Effector memory CD4-positive, alpha-beta T cell (primary cell): ENCODE results near the gene TIGD7.
"Not testable (repeated sequence)": the region's sequence is repeated elsewhere in the genome, so short reads cannot be mapped to it uniquely, and the experiment has no call there.

Source experiments
- DNase-seq, 3 donors: peaks; one replicate each; pipeline ENCODE4 v3.0.0-alpha.2; 2020
- H3K27ac ChIP-seq: 2 replicates; pipeline ENCODE4 v1.7.0; 2013; ENCODE audit warnings: mild to moderate bottlenecking, low read length, moderate library complexity; ENCODE audit not compliant: insufficient read depth, poor library complexity, severe bottlenecking
- H3K27me3 ChIP-seq: replicated peaks from 2 replicates; pipeline ENCODE4 v1.7.0; 2013; ENCODE audit warnings: mild to moderate bottlenecking, low read length; ENCODE audit not compliant: insufficient read depth, control insufficient read depth, poor library complexity, severe bottlenecking
- H3K36me3 ChIP-seq: 2 replicates; pipeline ENCODE4 v1.7.0; 2013; ENCODE audit warnings: mild to moderate bottlenecking, low read length, moderate library complexity; ENCODE audit not compliant: control insufficient read depth, insufficient read depth
- H3K4me1 ChIP-seq: 2 replicates; pipeline ENCODE4 v1.7.0; 2013; ENCODE audit warnings: low read length, mild to moderate bottlenecking; ENCODE audit not compliant: control insufficient read depth, insufficient read depth, poor library complexity, severe bottlenecking
- H3K4me3 ChIP-seq: 2 replicates; pipeline ENCODE4 v1.7.0; 2013; ENCODE audit warnings: low read length, low read depth, mild to moderate bottlenecking; ENCODE audit not compliant: insufficient read depth, poor library complexity, severe bottlenecking
- H3K9me3 ChIP-seq: 2 replicates; pipeline ENCODE4 v1.7.0; 2013; ENCODE audit warnings: mild to moderate bottlenecking, low read length, moderate library complexity; ENCODE audit not compliant: control insufficient read depth

TIGD7 gene

DNA sequence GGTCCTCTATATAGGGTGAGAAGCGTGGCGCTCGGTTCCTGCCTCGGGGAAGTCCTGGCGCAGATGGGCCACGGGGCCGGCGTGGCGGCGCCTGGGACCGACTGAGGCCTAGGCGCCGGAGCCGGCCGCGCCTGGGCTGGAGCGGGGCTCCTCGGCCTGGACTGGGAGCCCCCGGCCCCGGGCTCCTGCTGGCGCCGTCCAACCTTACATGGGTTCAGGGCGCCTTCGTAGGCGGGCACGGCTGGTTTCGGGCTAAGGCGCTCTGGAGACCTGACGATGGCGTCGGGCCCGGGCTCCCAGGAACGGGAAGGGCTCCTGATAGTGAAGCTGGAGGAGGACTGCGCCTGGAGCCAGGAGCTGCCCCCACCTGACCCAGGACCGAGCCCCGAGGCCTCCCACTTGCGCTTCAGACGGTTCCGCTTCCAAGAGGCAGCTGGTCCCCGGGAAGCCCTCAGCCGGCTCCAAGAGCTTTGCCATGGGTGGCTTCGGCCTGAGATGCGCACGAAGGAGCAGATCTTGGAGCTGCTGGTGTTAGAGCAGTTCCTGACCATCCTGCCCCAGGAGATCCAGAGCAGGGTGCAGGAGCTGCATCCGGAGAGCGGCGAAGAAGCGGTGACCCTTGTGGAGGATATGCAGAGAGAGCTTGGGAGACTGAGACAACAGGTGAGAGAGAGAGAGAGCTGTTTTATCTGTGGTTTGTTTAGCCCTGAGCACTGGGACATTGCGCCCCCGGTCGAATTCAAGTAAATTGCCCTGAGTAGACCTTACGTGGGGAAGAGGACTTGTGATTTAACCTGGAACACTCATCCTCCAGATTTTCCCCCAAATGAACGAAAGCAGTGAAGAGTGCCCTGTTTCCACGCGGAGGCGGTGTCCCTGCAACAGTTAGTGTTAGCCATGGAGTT lies 21.4 kb downstream of the TIGD7 start:
- Histone ChIP-seq H3K27ac (peak overlapping the region; percentile 88), H3K9me3 (peaks cover under 1% of the 10 kb centered on the region), H3K27me3 (no peaks in the 10 kb centered on the region), H3K4me1 (peaks cover 20% of the 10 kb centered on the region), H3K36me3 (peaks cover 28% of the 10 kb centered on the region), H3K4me3 (peak overlapping the region; percentile 85)
- DNase-seq: no peak

DNA sequence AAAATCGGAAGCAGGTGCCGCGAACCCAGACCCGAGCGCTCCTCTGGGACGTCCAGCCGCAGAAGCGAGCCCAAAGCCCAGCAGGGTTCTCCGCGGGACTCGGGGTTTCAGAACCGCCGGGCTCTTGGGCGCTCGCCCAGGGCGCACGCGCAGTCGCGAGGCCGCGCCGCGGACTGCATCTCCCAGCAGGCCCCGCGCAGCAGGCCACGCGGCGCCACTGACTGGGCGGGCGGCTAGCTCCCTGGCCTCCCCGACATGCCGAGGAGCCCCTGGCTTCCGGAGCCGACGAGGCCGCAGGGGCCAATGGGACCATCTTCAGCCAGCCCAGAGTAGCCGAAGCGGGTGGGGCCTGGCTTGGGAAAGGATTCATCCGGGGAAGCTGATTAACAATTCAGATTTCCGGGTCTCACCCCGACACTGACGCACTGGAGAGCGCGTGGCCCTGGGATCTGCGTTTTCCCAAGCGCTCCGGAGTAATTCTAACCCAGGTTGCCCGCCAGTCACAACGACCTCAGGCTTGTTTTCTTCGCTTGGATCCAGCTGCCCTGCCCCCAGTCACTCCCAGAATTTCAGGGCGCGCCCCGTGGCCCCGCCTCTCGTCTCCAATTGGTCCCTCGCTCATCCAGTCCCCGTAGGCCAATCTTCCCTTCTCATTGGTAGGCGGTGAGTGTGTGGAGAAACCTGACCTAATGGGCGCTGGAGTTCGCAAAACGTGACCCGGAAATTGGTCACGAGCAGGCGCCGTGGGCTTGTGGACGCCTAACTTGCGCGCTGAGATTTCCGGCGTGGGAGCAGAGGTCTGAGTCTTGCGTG lies 22.3 kb downstream of the TIGD7 start, which contains the start of gene ZNF263:
Gene ZNF263, plus strand, starts transcription at position 762 of the 813 bp plus-strand sequence. CDS start 328 bp downstream, outside the sequence.
- peak within 1 kb of the TSS; percentile 85 for H3K4me3 ChIP-seq

DNA sequence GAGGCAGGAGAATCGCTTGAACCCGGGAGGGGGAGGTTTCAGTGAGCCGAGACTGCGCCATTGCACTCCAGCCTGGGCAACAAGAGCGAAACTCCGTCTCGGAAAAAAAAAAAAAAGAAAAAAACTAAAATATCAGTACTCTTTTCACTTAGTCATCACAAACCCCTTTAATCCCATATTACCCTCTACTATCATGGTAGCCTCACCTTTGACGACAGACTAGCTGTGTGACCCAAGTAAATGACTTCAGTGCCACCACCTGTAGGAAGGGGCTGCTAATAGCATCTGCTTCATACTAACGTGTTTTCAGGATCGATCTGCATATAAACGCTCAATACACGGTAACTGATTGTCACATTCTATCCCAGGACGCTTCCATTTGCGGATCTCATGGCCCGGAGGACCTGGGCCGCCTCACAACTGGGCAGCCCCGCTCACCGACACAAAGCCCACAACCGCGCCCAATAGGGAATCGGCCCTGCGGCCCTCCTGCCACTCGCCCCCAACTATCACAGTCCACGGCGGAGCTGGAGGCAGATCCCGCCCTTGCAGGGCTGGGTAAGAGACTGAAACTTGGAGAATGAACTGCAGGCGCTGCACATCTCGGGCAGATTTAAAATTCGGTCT lies 23.0 kb downstream of the TIGD7 start:
- Histone ChIP-seq H3K4me1 (peaks cover 20% of the 10 kb centered on the region), H3K27me3 (no peaks in the 10 kb centered on the region), H3K9me3 (no peaks in the 10 kb centered on the region), H3K36me3 (peaks cover 17% of the 10 kb centered on the region), H3K4me3 (peak overlapping the region; percentile 85), H3K27ac (peak overlapping the region; percentile 88)
- DNase-seq: no peak

More for the DNA sequence above, 22.3 kb downstream of the TIGD7 start, which contains the start of gene ZNF263:
- Histone ChIP-seq H3K4me1 (peaks cover 20% of the 10 kb centered on the region), H3K9me3 (no peaks in the 10 kb centered on the region), H3K36me3 (peaks cover 21% of the 10 kb centered on the region), H3K27ac (peak within 1 kb of the TSS; percentile 88), H3K27me3 (no peaks in the 10 kb centered on the region)
- DNase-seq: peak; percentile 83 to 89 (median 86)

DNA sequence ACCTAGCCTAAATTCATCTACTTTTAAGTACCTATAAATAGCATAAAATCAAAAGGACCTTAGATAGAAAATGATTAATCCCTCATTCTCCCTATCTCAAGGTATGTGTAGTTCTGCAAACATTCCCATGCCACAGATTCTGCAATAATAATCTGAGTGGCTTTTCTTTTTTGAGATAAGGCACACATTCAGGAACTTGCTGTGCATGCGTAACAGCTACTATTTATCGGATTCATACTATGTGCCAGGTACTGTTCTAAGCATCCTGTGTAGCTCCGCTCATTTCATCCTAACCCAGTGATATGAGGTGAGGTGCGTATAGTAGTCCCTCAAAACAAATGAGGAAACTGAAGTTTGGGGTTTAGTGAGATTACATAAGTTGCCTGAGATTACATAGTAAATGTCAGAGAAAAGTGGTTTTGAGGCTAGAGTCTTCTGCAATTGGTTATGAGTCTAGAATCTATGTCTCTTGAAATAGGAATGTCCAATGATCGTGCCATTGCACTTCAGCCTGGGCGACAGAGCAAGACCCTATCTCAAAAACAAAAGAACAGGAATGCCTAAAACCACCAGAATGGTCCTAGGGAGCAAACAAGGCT lies 23.9 kb downstream of the TIGD7 start:
- H3K27ac ChIP-seq: no peak overlapping the region
- peaks cover 10% of the 10 kb centered on the region for H3K36me3 ChIP-seq
- no peak overlapping the region for H3K4me3 ChIP-seq
- peaks cover 20% of the 10 kb centered on the region for H3K4me1 ChIP-seq
- no peak for DNase-seq
- no peaks in the 10 kb centered on the region for H3K9me3 ChIP-seq
- H3K27me3 ChIP-seq: no peaks in the 10 kb centered on the region

DNA sequence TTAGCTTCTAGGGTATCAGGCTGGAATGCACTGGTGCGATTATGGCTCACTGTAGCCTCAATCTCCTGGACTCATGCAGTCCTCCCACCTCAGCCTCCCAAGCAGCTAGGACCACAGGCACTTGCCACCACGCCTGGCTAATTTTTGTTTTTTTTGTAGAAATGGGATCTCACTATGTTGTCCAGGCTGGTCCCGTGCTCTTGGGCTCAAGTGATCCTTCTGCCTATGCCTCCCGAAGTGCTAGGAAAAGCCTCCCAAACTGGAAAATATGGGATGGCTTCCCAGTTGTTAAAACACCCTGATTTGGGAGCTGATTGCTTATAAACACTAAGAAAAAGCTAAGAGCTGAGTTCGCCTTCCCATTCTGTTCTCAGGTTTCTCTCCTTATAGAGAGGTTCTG lies 28.6 kb downstream of the TIGD7 start:
- Histone ChIP-seq H3K36me3 (no peaks in the 10 kb centered on the region), H3K27me3 (no peaks in the 10 kb centered on the region), H3K9me3 (no peaks in the 10 kb centered on the region), H3K27ac (no peak overlapping the region), H3K4me1 (no peaks in the 10 kb centered on the region), H3K4me3 (no peak overlapping the region)
- no peak for DNase-seq

DNA sequence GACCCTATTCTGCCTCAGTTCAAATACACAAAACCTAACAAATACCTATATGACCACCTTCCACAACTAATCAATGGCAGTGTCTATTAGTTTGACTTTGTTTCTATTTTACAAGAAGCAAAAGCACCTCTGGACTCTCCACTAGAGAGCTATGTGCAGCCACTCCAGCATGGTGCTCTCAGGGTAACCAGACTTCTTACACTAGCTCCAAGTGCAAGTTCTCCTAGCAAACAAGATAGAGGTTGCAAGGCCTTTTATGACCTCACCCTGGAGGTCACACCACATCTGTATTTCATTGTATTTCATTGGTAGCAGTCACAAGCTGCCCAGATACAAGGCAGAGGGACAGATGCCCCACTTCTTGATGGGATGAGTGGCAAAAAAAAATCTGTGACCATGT lies 30.3 kb downstream of the TIGD7 start:
- Histone ChIP-seq H3K27ac (no peak overlapping the region), H3K27me3 (no peaks in the 10 kb centered on the region)
- no peak for DNase-seq

DNA sequence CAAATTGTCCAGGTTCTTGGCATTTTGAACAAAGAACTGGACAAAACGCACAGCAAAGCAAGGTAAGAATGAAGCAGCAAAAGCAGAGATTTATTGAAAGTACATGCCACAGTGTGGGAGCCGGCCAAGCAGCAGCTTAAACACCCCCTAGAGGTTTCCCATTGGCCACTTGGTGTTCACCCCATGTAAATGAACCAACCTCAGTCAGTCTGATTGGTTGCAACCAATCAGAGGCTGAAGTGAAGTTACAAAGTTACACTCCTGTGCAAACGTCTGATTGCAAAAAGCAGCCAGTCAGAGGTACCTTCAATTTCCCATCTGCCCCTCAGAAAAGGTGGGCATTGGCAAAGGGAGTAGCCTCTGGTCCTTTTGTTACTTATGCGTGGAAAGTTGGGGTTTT lies 30.7 kb downstream of the TIGD7 start:
- no peaks in the 10 kb centered on the region for H3K27me3 ChIP-seq
- no peaks in the 10 kb centered on the region for H3K9me3 ChIP-seq
- no peaks in the 10 kb centered on the region for H3K4me1 ChIP-seq
- H3K36me3 ChIP-seq: no peaks in the 10 kb centered on the region
- no peak for DNase-seq
- no peak overlapping the region for H3K4me3 ChIP-seq
- no peak overlapping the region for H3K27ac ChIP-seq

More for the DNA sequence above, 30.3 kb downstream of the TIGD7 start:
- no peak overlapping the region for H3K4me3 ChIP-seq
- no peaks in the 10 kb centered on the region for H3K36me3 ChIP-seq
- no peaks in the 10 kb centered on the region for H3K9me3 ChIP-seq
- no peaks in the 10 kb centered on the region for H3K4me1 ChIP-seq

DNA sequence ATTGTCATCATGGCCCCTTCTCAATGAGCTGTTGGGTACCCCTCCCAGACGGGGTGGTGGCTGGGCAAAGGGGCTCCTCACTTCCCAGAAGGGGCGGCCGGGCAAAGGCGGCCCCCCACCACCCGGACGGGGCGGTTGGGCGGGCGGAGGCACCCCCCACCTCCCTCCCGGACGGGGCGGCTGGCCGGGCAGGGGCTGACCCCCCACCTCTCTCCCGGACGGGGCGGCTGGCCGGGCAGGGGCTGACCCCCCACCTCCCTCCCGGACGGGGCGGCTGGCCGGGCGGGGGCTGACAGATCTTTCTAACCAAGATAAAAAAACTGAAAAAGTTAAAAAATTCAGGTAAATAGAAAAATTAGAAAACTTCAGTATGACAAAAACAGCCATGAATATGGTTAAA lies 33.9 kb downstream of the TIGD7 start:
- H3K36me3 ChIP-seq, H3K4me3 ChIP-seq, H3K9me3 ChIP-seq, H3K27ac ChIP-seq, H3K27me3 ChIP-seq, H3K4me1 ChIP-seq, DNase-seq: not testable (repeated sequence)

DNA sequence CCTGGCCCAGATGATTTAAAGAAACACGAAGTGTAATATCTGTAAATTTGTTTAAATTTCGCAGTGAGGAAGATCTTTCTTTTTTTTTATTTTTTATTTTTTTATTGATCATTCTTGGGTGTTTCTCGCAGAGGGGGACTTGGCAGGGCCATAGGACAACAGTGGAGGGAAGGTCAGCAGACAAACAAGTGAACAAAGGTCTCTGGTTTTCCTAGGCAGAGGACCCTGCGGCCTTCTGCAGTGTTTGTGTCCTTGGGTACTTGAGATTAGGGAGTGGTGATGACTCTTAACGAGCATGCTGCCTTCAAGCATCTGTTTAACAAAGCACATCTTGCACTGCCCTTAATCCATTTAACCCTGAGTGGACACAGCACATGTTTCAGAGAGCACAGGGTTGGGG lies 34.5 kb downstream of the TIGD7 start:
- not testable (repeated sequence) for DNase-seq, H3K27ac ChIP-seq, H3K27me3 ChIP-seq, H3K36me3 ChIP-seq, H3K9me3 ChIP-seq, H3K4me3 ChIP-seq, H3K4me1 ChIP-seq
